ENCODE measurements around the gene ZNF443. TPM values are rescaled to one million over a fixed set of nuclear protein-coding genes. Genes with fewer than 3 reads are reported as not detected.
"Not testable (repeated sequence)": the region's sequence is repeated elsewhere in the genome, so short reads cannot be mapped to it uniquely, and the experiment has no call there.

Gene ZNF443
- total RNA-seq, result 1 to 10 TPM; 3.0 to 9.1 (median 4.1) TPM
- 1 to 10 TPM; 1.6 to 3.9 TPM for polyA plus RNA-seq
- total RNA-seq, result 4.0 reads per million, percentile 21 among the genes with 10 or more reads in this experiment

GRCh38 chr19:12440541-12441316, at the start of gene ZNF443:
ZNF443 (minus strand) TSS chr19:12441021; CDS start chr19:12440914, 107 bp downstream.
- Mint-ChIP-seq H3K4me1 (peaks cover 12 to 34% (median 24%) of the 10 kb centered on the region in 7 donors), H3K27me3 (no peaks in the 10 kb centered on the region), H3K4me3 (peak within 1 kb of the TSS; percentile 97 to 100 (median 100)), H3K36me3 (peaks cover 5 to 20% (median 13%) of the 10 kb centered on the region in 5 donors), H3K27ac (peak within 1 kb of the TSS; percentile 84 to 99 (median 96)), H3K9me3 (peaks cover 5 to 39% (median 14%) of the 10 kb centered on the region in 11 donors)
- ChIA-PET POLR2A (interaction anchor here (1.0 to 1.5 kb wide), 3 partner anchors 44 to 110 kb away, joined by 3 to 6 read pairs (median 4); partner anchors contain the start of genes ZNF563, ZNF564 and ZNF709), CTCF (interaction anchor here (0.6 kb wide), 1 partner anchor 57 kb away, joined by 6 read pairs; no protein-coding TSS in a partner anchor)
- Histone ChIP-seq H3K27me3 (ENCODE audit: control insufficient read depth in 2 of 2, insufficient read depth in 2 of 2, low read length in 2 of 2) (no peaks in the 10 kb centered on the region), H3K4me3 (ENCODE audit: low read length) (peak within 1 kb of the TSS; percentile 80), H3K9me3 (ENCODE audit: control insufficient read depth in 2 of 3, low read length in 3 of 3) (no peaks in the 10 kb centered on the region), H3K27ac (ENCODE audit: low read depth, low read length) (peak within 1 kb of the TSS; percentile 72), H3K36me3 (ENCODE audit: control insufficient read depth in 2 of 3, insufficient read depth in 3 of 3, low read length in 3 of 3) (peaks cover 0 to 4% (median 0%) of the 10 kb centered on the region in 3 experiments), H3K4me1 (ENCODE audit: control insufficient read depth in 2 of 2, insufficient read depth in 2 of 2, low read length in 2 of 2) (no peaks in the 10 kb centered on the region)
- DNase-seq (peak; percentile 93 to 99 (median 98)), ATAC-seq (peak; percentile 99)
- intact Hi-C loops (cut with micrococcal nuclease), result loop anchor here (1.0 to 5.0 kb wide), 10 partner anchors 40 to 278 kb away; partner anchors contain the start of genes ZNF44 (in 2 of the 2), ZNF563 (in 2 of the 2), ZNF564 (in 2 of the 2) and ZNF709 (in 2 of the 2)

GRCh38 chr19:12486265-12486783, 45.5 kb upstream of the ZNF443 start:
- peaks cover 0 to 14% of the 10 kb centered on the region in 2 donors for H3K4me1 ChIP-seq (ENCODE audit: control insufficient read depth in 2 of 2, insufficient read depth in 2 of 2, low read length in 2 of 2)
- CTCF ChIA-PET; H3K36me3 ChIP-seq (ENCODE audit: control insufficient read depth in 2 of 3, insufficient read depth in 3 of 3, low read length in 3 of 3); DNase-seq; H3K4me3 ChIP-seq (ENCODE audit: low read length); H3K9me3 Mint-ChIP-seq; intact Hi-C loops (cut with micrococcal nuclease); H3K27ac ChIP-seq (ENCODE audit: low read depth, low read length); H3K27me3 Mint-ChIP-seq; ATAC-seq; H3K9me3 ChIP-seq (ENCODE audit: control insufficient read depth in 2 of 3, low read length in 3 of 3); H3K36me3 Mint-ChIP-seq; H3K27ac Mint-ChIP-seq; H3K27me3 ChIP-seq (ENCODE audit: control insufficient read depth in 2 of 2, insufficient read depth in 2 of 2, low read length in 2 of 2): not testable (repeated sequence)
- H3K4me3 Mint-ChIP-seq, result peak overlapping the region in 6 of 10 donors; percentile 12 to 59 (median 22)
- POLR2A ChIA-PET, result interaction anchor here (0.6 kb wide), 1 partner anchor 322 kb away, joined by 4 read pairs; no protein-coding TSS in a partner anchor
- peaks cover 26 to 34% (median 32%) of the 10 kb centered on the region in 7 donors for H3K4me1 Mint-ChIP-seq

- Histone ChIP-seq H3K27me3 (ENCODE audit: control insufficient read depth in 2 of 2, insufficient read depth in 2 of 2, low read length in 2 of 2) (no peaks in the 10 kb centered on the region), H3K27ac (ENCODE audit: low read depth, low read length) (no peak overlapping the region), H3K9me3 (ENCODE audit: control insufficient read depth in 2 of 3, low read length in 3 of 3) (no peaks in the 10 kb centered on the region), H3K4me1 (ENCODE audit: control insufficient read depth in 2 of 2, insufficient read depth in 2 of 2, low read length in 2 of 2) (peaks cover 0 to 14% of the 10 kb centered on the region in 2 donors), H3K36me3 (ENCODE audit: control insufficient read depth in 2 of 3, insufficient read depth in 3 of 3, low read length in 3 of 3) (peaks cover 0 to 6% (median 0%) of the 10 kb centered on the region in 3 experiments), H3K4me3 (ENCODE audit: low read length) (peak overlapping the region; percentile 98)
- peaks cover 0 to 4% (median 0%) of the 10 kb centered on the region in 5 donors for H3K36me3 Mint-ChIP-seq
- ATAC-seq (no peak), DNase-seq (no peak)
- peaks cover 0 to 6% (median 0%) of the 10 kb centered on the region in 11 donors for H3K9me3 Mint-ChIP-seq
- ChIA-PET POLR2A (no interaction called here), CTCF (no interaction called here)
- H3K4me3 Mint-ChIP-seq, result peak overlapping the region; percentile 90 to 99 (median 94)
- intact Hi-C loops (cut with micrococcal nuclease), result loop anchor here (2.0 kb wide), 2 partner anchors 45 to 323 kb away; partner anchors contain the start of genes ZNF136 (in 1 of the 2) and ZNF443 (in 1 of the 2)
- peak overlapping the region in 8 of 9 donors; percentile 88 to 97 (median 92) for H3K27ac Mint-ChIP-seq
- H3K4me1 Mint-ChIP-seq, result peaks cover 26 to 37% (median 33%) of the 10 kb centered on the region in 7 donors
- H3K27me3 Mint-ChIP-seq, result no peaks in the 10 kb centered on the region
Observed at GRCh38 chr19:12485571-12485970, 44.8 kb upstream of the ZNF443 start.

- Mint-ChIP-seq H3K4me3 (peak overlapping the region; percentile 90 to 99 (median 94)), H3K27me3 (no peaks in the 10 kb centered on the region), H3K36me3 (peaks cover 0 to 4% (median 0%) of the 10 kb centered on the region in 5 donors), H3K27ac (peak overlapping the region; percentile 87 to 97 (median 91)), H3K4me1 (peaks cover 26 to 37% (median 33%) of the 10 kb centered on the region in 7 donors), H3K9me3 (peaks cover 0 to 6% (median 0%) of the 10 kb centered on the region in 11 donors)
- ATAC-seq (peak; percentile 16), DNase-seq (no peak)
- intact Hi-C loops (cut with micrococcal nuclease), result loop anchor here (2.0 kb wide), 2 partner anchors 44 to 322 kb away; partner anchors contain the start of genes ZNF136 (in 1 of the 2) and ZNF443 (in 1 of the 2)
- Histone ChIP-seq H3K27me3 (ENCODE audit: control insufficient read depth in 2 of 2, insufficient read depth in 2 of 2, low read length in 2 of 2) (no peaks in the 10 kb centered on the region), H3K27ac (ENCODE audit: low read depth, low read length) (peak overlapping the region; percentile 85), H3K36me3 (ENCODE audit: control insufficient read depth in 2 of 3, insufficient read depth in 3 of 3, low read length in 3 of 3) (peaks cover 0 to 6% (median 0%) of the 10 kb centered on the region in 3 experiments), H3K9me3 (ENCODE audit: control insufficient read depth in 2 of 3, low read length in 3 of 3) (no peaks in the 10 kb centered on the region), H3K4me1 (ENCODE audit: control insufficient read depth in 2 of 2, insufficient read depth in 2 of 2, low read length in 2 of 2) (peaks cover 0 to 14% of the 10 kb centered on the region in 2 donors), H3K4me3 (ENCODE audit: low read length) (peak overlapping the region; percentile 98)
- CTCF ChIA-PET, result no interaction called here
- POLR2A ChIA-PET, result interaction anchor here (1.4 to 3.1 kb wide), 3 partner anchors 11 to 152 kb away, joined by 3 to 30 read pairs (median 13); partner anchors contain the start of genes ZNF443 and ZNF563
Observed at GRCh38 chr19:12485052-12485416, 44.2 kb upstream of the ZNF443 start.

GRCh38 chr19:12484371-12485051, 43.7 kb upstream of the ZNF443 start, which contains the start of gene ZNF709:
ZNF709 (minus strand) TSS chr19:12484816; CDS start chr19:12484657, 159 bp downstream.
- H3K36me3 Mint-ChIP-seq, result peaks cover 0 to 5% (median 0%) of the 10 kb centered on the region in 5 donors

More at GRCh38 chr19:12484371-12485051, 43.7 kb upstream of the ZNF443 start, which contains the start of gene ZNF709:
- Histone ChIP-seq H3K27ac (ENCODE audit: low read depth, low read length) (peak within 1 kb of the TSS; percentile 85), H3K36me3 (ENCODE audit: control insufficient read depth in 2 of 3, insufficient read depth in 3 of 3, low read length in 3 of 3) (peaks cover 0 to 6% (median 0%) of the 10 kb centered on the region in 3 experiments), H3K4me3 (ENCODE audit: low read length) (peak within 1 kb of the TSS; percentile 98), H3K9me3 (ENCODE audit: control insufficient read depth in 2 of 3, low read length in 3 of 3) (no peaks in the 10 kb centered on the region), H3K27me3 (ENCODE audit: control insufficient read depth in 2 of 2, insufficient read depth in 2 of 2, low read length in 2 of 2) (no peaks in the 10 kb centered on the region), H3K4me1 (ENCODE audit: control insufficient read depth in 2 of 2, insufficient read depth in 2 of 2, low read length in 2 of 2) (peaks cover 0 to 14% of the 10 kb centered on the region in 2 donors)
- ATAC-seq (peak; percentile 99), DNase-seq (peak; percentile 75 to 89 (median 85))
- ChIA-PET POLR2A (interaction anchor here (1.2 to 3.1 kb wide), 4 partner anchors 11 to 152 kb away, joined by 3 to 30 read pairs (median 8); partner anchors contain the start of genes ZNF443 and ZNF563), CTCF (no interaction called here)
- intact Hi-C loops (cut with micrococcal nuclease), result loop anchor here (1.0 to 5.0 kb wide), 9 partner anchors 11 to 322 kb away; partner anchors contain the start of genes ZNF443 (in 2 of the 2), ZNF564 (in 2 of the 2), ZNF136 (in 1 of the 2) and ZNF44 (in 1 of the 2)
- peaks cover 26 to 41% (median 33%) of the 10 kb centered on the region in 7 donors for H3K4me1 Mint-ChIP-seq
- H3K27me3 Mint-ChIP-seq, result no peaks in the 10 kb centered on the region
- H3K27ac Mint-ChIP-seq, result peak within 1 kb of the TSS; percentile 87 to 97 (median 91)
- H3K4me3 Mint-ChIP-seq, result peak within 1 kb of the TSS; percentile 90 to 99 (median 94)
- peaks cover 0 to 6% (median 0%) of the 10 kb centered on the region in 11 donors for H3K9me3 Mint-ChIP-seq
